ENCODE data around the gene SHLD1.

DNA sequence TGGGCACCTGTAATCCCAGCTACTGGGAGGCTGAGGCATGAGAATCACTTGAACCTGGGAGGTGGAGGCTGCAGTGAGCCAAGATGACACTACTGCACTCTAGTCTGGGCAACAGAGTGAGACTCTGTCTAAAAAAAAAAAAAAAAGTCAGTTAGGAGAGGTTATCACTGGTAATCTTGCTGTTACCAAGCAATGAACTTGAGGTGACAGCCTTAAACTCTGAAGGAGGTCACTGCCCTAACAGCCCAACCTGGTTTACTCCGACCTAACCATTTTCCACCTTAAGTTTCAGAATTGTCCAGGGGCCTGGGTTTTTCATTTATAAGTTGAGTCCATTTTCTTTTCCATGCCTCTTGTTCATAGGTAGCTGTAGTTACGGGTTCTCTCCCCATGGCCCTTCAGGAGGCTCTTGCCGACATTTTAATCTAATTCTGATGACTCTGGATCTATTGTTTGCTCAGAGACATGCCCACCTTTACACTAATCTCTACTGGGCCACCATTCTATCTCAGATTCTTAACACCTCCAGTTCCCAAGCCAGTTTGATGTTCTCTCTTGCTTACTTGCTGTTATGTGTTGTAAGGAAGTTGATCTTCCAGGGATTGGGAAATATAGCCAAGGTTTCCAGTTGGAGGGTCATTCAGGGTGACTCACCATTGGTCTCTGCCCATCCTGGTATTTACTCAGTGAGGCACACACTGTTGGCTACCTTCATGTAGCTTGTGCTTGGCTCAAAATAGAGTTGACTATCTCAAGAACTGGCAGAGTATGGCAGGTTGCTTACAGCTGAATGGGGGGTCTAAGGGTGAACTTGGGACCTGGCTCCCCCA lies 29.1 kb downstream of the SHLD1 start:
- TF ChIP-seq POLR2AphosphoS5 (IDR thresholded peaks at IDR 0.05) (no peak), SMC3 (conservative IDR thresholded peaks at IDR 0.05; ENCODE audit: poor library complexity) (no peak), EZH2 (IDR thresholded peaks at IDR 0.05; ENCODE audit: borderline replicate concordance, insufficient read depth, low read length, poor library complexity, severe bottlenecking) (no peak), TAF1 (IDR thresholded peaks at IDR 0.05; ENCODE audit: low read depth) (no peak), EP300 (conservative IDR thresholded peaks at IDR 0.05; ENCODE audit: poor library complexity, severe bottlenecking) (no peak), RAD21 (conservative IDR thresholded peaks at IDR 0.05) (no peak)
- TF ChIP-seq, protein P1, sequence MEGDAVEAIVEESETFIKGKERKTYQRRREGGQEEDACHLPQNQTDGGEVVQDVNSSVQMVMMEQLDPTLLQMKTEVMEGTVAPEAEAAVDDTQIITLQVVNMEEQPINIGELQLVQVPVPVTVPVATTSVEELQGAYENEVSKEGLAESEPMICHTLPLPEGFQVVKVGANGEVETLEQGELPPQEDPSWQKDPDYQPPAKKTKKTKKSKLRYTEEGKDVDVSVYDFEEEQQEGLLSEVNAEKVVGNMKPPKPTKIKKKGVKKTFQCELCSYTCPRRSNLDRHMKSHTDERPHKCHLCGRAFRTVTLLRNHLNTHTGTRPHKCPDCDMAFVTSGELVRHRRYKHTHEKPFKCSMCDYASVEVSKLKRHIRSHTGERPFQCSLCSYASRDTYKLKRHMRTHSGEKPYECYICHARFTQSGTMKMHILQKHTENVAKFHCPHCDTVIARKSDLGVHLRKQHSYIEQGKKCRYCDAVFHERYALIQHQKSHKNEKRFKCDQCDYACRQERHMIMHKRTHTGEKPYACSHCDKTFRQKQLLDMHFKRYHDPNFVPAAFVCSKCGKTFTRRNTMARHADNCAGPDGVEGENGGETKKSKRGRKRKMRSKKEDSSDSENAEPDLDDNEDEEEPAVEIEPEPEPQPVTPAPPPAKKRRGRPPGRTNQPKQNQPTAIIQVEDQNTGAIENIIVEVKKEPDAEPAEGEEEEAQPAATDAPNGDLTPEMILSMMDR (IDR thresholded peaks at IDR 0.05; ENCODE audit: poor library complexity, severe bottlenecking), result no peak
- TF ChIP-seq, protein P2, sequence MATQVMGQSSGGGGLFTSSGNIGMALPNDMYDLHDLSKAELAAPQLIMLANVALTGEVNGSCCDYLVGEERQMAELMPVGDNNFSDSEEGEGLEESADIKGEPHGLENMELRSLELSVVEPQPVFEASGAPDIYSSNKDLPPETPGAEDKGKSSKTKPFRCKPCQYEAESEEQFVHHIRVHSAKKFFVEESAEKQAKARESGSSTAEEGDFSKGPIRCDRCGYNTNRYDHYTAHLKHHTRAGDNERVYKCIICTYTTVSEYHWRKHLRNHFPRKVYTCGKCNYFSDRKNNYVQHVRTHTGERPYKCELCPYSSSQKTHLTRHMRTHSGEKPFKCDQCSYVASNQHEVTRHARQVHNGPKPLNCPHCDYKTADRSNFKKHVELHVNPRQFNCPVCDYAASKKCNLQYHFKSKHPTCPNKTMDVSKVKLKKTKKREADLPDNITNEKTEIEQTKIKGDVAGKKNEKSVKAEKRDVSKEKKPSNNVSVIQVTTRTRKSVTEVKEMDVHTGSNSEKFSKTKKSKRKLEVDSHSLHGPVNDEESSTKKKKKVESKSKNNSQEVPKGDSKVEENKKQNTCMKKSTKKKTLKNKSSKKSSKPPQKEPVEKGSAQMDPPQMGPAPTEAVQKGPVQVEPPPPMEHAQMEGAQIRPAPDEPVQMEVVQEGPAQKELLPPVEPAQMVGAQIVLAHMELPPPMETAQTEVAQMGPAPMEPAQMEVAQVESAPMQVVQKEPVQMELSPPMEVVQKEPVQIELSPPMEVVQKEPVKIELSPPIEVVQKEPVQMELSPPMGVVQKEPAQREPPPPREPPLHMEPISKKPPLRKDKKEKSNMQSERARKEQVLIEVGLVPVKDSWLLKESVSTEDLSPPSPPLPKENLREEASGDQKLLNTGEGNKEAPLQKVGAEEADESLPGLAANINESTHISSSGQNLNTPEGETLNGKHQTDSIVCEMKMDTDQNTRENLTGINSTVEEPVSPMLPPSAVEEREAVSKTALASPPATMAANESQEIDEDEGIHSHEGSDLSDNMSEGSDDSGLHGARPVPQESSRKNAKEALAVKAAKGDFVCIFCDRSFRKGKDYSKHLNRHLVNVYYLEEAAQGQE (IDR thresholded peaks at IDR 0.05; ENCODE audit: borderline replicate concordance), result no peak
